ENCODE measurements around the gene CEP89.

DNA sequence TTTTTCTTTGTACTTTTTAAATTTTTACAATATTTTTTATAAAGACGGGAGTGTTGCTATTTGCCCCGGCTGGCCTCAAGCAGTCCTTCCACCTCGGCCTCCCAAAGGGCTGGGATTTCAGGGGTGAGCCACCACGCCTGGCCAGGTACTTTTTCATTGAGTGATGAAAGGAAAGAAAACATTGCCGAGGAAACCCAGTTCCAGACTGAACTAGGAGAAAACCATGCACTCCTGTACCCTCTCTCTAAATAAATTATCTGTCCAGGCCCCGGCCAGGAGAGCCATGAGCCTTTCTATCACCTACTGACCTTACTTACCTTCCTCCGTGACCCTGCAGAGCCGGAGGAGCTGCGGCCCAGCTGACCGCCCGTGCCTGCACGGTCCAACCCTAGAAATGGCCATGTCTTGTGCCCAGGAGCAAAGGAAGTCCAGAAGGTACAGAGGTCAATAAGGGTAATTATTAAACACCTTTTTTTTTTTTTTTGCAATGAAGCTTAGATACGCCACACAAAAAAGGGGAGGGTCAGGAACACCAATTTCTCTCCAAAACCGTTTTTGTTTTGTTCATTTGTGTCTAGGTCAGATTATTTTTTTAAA lies 102.3 kb downstream of the CEP89 start, which contains the start of gene SLC7A9:
- TF ChIP-seq POU2F2 (IDR thresholded peaks at IDR 0.05; ENCODE audit: low read depth, low read length), result no peak
- TF ChIP-seq TAF1 (IDR thresholded peaks at IDR 0.05; ENCODE audit: low read depth, low read length), result no peak
- no peak for TF ChIP-seq POLR2A (IDR thresholded peaks at IDR 0.05; ENCODE audit: low read depth, low read length)

All from GM12891 (cell line).